Renal pelvis (tissue), 4 donors: ENCODE results near the gene SHLD1. TPM values are rescaled to one million over a fixed set of nuclear protein-coding genes. Genes with fewer than 3 reads are reported as not detected.

ENCODE experiments used
- DNase-seq: peaks from one replicate; pipeline ENCODE4 v3.0.0-alpha.2; 2013
- polyA plus RNA-seq, 3 donors: library from polyadenylated mRNA; unstranded; fragments of 120-200 nt; gene quantifications; one replicate each; pipeline ENCODE4 v1.2.1, GENCODE V29; 2013; ENCODE audit not compliant: insufficient read length in 3 of 3

The SHLD1 gene
- polyA plus RNA-seq, 3 donors, result 8.2 to 9.4 (median 9.3) TPM

DNA sequence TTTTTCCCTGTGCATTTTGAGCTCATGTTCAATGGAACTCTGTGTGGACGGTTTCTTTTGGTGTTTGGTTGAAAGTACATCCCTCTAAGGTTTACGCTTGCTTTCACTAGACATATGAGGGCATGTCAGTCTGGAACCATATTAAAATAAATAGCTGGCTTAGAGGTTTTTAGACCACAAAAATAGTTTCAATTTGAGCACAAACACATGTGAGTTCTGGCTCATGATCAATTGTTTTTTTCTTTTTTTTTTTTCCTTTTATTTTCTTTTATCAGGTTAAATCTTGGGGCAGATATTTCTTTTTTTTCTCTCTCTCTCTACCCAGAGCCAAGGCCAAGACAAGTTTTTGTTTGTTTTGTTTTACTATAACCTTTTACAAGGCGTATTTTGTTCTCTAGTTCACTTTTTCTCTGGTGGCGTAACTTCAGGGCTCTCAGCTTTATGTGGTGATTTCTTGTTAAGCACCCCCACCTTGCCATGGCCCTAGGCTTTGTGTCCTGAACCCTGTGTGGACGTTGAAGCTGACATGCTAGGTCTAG, 92.9 kb downstream of the SHLD1 start:
- no peak for DNase-seq

- no peak for DNase-seq
Measured at GRCh38 chr20:5844063-5844681, 94.0 kb downstream of the SHLD1 start.

DNA sequence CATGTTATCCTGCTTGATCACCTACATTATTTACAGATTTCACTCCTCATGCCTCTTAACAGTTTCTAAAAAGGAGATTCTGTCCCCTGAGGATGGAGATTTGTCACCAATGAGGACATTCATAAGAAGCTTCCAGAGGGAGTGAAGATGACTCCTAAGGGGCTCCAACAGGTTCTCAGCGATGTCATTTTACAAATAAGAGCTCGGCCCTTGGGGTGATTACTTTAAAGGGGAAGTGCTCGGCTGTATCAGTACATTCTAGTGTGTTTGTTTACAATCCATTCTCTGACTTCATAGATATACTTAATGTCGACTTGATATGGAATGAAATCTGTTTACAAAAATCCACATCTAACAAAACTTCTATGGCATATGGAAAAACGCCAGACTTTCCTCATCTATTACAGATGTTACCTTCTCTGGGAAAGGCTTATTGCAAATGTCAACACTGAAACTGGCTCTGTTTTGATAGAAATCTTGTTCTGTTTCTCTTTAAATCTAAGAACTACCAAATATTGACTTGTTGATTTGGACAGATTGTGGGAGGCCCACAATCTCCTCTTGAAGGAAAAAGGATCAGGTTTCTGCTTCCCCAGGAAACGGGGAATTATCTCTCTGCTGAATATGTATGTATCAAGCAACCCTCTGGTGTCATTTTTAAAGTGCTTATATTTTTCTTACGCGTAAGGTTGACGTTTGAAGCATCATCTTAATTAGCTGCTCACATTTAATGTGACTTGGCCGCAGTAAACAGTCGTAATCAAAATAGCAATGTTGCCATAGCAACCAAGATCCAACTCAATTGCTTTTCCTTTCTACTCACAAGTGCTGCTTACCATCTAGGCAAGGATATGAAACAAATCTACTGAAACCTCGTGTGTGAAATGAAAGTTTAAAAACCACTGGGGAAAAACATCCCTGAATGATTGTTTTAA, 95.7 kb downstream of the SHLD1 start:
- DNase-seq, result peak; percentile 69

- DNase-seq, result no peak
Measured at GRCh38 chr20:5848711-5849505, 98.7 kb downstream of the SHLD1 start.

- no peak for DNase-seq
Measured at GRCh38 chr20:5855939-5856338, 105.7 kb downstream of the SHLD1 start.

GRCh38 chr20:5859608-5860007, 109.4 kb downstream of the SHLD1 start:
- DNase-seq, result no peak

DNA sequence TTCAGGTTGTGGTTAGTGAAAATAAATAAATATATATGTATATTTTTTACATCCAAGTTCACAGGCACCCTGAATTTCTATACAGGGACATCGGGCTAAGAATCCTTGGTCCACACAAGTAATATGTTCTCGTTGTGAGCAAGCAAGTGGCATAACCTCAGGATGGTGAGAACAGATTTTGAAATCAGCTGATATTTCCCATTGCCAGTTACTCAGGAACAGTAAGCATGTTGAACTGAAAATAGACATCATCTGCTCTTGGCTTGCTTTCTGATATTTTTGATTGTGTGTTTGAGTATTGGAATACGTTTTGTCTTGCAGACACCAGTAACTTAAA, 112.5 kb downstream of the SHLD1 start:
- DNase-seq, result no peak

DNA sequence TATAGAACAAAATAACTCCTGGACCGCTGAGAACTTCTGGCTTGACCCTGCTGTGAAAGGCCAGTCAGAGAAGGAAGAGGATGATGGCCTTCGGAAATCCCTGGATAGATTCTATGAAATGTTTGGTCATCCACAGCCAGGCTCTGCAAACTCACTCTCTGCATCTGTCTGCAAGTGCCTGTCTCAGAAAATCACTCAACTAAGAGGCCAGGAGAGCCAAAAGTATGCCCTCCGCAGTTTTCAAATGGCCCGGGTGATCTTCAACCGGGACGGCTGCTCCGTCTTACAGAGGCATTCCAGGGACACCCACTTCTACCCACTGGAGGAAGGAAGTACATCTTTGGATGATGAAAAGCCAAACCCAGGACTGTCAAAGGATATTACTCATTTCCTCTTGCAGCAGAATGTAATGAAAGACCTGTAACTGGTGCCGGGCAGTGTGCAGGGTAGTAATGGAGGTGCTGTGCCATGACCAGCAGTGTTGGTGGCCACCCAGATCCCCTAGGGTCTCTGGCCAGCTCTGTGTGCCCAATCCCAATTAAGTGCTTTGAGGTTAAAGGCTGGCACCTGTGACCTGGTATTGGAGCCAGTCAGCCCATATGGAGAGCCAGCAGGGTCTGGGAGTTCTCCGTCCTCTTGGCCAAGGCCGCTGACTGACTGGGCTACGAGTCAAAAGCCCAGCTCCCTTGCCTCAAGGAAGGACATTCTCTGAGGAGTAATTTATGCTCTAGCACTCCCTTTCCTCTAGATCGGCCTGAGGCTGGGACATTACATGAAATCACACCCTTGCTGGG, 113.0 kb downstream of the SHLD1 start:
- no peak for DNase-seq

DNA sequence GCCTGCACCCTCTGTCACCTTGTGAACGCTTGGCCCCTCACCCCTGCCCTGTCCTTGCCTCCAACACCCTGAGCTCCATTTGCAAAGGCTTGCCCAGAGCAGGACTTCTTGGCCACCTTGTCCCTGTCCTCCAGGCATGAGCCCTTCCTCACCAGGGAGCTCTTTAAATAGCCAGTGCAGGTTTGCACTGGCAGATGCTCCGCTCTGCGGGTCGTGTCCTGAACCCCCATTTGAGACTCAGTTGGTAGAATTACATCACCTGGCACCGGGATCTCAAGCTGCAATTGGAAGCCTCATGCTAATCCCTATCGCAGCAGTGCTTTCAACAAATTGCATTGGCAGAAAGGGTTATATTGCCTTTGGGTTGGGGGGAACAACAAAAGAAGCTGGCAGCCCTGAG, 114.2 kb downstream of the SHLD1 start:
- DNase-seq, result no peak

- DNase-seq, result no peak
Measured at GRCh38 chr20:5864873-5865587, 114.8 kb downstream of the SHLD1 start.

DNA sequence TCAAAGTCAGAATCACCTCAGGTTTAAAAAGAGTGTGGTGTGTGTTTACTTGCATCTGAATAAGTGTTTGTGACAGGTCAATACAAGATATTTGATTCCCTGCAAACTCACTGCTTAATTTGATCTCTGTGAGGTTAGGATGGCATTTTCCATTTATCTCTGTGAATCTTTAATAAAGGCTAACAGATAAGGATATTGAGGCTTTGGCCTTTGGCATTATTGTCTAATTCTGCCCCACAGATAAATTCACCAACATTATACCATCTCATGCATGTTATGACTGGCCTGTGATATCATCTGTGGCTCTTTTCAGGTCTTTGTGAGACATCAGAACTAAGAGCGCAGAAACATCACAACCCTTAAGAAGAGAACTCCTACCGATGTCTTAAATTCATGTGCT, 115.4 kb downstream of the SHLD1 start:
- DNase-seq, result no peak

DNA sequence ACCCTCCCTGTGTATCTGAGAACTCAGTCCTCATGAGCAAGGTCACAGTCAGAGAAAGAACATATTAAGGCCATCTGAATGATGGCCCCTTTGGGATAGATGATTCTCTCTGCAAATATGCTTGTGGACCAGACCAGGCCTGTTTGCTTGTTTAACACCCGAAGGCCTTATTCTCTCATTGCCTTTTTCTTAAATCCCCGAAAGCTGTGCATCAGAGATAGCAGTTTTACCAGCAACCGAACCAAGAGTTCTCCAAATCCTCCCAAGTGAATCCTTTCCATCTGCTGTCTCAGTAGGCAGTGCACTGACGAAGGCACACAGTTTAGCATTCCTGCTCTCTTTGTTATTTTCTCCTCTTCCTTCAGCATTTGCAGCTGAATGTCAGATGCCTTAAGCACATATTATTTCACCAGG, 120.4 kb downstream of the SHLD1 start:
- no peak for DNase-seq

DNA sequence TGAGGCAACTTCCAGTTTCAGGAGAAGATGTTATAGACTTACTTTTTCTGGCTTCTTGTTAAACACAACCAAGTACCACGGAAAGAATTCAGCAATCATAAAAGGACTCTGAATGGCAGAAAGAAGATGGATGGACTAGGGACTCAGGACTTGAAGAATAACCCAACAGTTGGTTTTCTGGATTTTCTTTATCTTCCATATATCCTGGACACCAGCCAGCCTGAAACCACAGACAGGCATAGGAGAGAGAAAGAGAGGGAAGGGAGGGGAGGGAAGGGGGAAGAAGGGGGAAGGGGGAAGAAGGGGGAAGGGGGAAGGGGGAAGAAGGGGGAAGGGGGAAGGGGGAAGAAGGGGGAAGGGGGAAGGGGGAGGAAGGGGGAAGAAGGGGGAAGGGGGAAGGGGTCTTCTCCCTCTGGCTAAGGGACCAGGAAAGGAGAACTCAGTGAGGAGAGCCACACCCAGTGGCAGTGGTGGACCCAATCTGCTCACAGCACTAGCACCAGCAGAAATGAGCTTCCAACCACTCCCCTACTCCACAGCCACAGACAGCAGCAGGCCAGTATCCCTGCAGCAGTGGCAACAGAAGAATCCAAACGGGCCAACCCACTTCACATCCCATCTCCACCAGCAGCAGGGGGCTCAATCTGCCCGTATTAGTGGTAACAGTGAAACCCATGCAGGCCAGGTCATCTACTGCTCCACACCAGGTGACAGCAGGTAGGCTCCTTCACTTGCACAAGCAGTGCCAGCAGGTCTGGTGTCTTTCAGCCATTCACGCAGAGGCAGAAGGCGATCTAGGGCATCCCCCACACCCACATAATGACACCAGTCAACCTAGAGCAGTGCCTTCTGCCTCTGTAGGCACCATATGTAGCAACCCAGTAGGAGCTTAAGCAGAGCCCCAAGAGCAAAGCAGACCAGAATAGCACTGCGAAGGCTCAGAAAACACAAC, 121.5 kb downstream of the SHLD1 start:
- no peak for DNase-seq

DNA sequence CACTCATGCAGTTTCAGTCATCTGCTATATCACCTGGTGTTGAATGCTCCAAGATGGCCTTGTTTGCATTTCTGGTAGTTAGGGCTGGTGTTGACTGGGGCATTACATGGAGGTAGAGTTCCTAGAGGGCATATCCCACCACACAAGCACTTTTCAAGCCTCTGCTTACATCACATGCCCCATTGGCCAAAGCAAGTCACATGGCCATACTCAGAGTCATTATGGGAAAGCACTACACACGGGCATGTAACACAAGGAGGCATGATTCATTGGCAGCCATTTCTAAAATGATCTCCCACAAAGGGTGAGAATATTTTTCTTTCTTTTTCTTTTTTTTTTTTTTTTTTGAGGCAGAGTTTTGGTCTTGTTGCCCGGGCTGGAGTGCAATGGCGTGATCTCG, 126.9 kb downstream of the SHLD1 start:
- DNase-seq, result no peak

- no peak for DNase-seq
Measured at GRCh38 chr20:5880326-5880725, 130.1 kb downstream of the SHLD1 start.

DNA sequence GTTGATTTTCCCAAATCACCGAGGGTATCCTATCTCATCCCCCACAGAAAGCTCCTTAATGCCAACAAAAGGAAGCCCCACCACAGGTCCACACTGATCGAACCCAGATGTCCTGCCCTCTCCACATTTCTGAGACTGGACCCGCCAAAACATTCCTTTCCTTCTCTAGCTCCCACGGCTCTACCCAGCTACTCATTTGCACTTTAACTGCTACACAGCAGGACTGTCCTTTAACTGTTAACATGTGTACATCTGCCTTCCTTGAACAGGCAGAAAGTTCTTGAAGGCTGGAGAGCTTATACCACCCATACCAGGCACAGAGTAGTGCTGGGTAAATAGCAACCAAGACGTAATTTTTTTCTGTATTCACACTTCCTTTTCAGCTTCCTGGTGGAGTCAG, 131.5 kb downstream of the SHLD1 start:
- no peak for DNase-seq

DNA sequence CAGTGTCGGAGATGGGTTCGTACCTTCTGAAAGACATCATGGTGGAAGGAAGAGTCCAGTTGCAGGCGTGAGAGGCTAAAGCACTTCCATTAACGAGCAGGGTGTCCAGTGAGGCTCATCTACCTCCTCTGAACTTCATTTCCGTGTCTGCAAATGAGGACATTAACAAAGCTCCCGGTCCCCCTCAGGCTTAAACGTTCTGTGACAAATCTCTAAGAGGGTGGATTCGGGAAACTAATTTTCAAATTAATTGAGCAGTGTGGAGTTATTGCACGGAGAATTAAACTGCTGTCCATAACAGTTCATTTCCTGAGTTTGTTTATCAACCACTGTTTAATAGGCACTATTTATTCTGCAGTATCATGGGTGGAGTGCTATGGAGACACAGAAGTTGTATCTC, 132.0 kb downstream of the SHLD1 start:
- DNase-seq, result no peak

DNA sequence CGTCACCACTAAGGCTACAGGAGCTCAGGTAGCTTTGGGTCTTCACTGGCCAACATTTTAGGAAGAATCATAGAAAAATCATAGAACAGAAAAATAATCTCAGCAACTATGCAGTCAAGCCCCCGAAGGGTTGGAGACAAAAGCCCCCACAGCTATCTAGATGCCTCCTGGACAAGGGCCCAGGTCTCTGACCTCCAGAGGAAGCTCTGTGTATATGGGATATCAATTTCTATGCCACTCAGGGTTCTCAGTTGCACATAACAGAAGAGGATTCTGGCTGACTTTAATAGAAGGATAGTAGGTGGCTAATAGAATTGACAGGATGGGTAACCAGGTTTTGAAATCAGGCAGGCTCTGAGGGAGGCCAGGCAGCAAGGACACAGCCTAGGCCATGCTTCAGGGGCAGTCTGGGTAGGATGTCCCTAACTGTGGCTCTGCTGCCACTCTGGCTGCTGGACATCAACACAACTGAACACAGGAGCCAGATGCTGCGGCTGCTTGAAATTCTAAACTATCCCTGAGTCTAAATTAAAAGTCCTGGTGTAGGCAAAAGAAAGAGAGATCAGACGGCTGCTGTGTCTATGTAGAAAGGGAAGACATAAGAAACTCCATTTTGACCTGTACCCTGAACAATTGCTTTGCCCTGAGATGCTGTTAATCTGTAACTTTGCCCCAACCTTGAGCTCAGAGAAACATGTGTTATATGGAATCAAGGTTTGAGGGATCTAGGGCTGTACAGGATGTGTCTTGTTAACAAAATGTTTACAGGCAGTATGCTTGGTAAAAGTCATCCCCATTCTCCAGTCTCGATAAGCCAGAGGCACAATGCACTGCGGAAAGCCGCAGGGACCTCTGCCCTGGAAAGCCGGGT, 134.5 kb downstream of the SHLD1 start:
- no peak for DNase-seq

DNA sequence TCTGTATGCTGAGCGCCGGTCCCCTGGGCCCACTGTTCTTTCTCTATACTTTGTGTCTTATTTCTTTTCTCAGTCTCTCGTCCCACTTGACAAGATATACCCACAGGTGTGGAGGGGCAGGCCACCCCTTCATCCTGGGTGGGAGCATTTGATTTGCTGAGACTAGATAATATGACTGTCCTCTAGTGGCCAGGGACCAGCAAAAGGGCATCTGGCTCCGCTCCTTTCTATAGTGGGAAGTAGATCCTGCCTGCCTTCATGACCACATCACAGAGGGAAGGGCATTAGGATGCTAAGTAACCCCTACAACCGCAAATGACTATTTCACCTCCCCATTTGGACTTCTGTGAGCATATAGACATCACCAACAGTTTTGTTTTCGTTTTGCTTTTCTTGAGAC, 135.7 kb downstream of the SHLD1 start:
- no peak for DNase-seq
